ENCODE results near the gene DNAJC9. TPM values are rescaled to one million over a fixed set of nuclear protein-coding genes. Genes with fewer than 3 reads are reported as not detected.

DNAJC9 gene
- total and polyA plus RNA-seq, 2 of the 4 experiments (the other 2 are of a cell fraction), result 20.0 to 28.7 TPM

GRCh38 chr10:73239908-73240307 lies 7.1 kb downstream of the DNAJC9 start:
- POLR2A ChIA-PET (ENCODE audit: unreplicated experiment), result no interaction called here
- intact Hi-C loops (cut with micrococcal nuclease), result no loop called here

More at GRCh38 chr10:73239908-73240307, 7.1 kb downstream of the DNAJC9 start:
- Histone ChIP-seq H3K79me1 (ENCODE audit: low read depth in 1 of 2, low read length in 2 of 2) (peaks cover 17 to 30% of the 10 kb centered on the region in 2 experiments; a peak in 3 of 4 replicates), H2AK5ac (ENCODE audit: low read depth, low read length) (no peak overlapping the region), H2BK5ac (ENCODE audit: low read depth, low read length, poor library complexity, severe bottlenecking) (no peak overlapping the region), H4K91ac (ENCODE audit: insufficient read depth, low read depth, low read length) (no peak overlapping the region), H3K9ac (ENCODE audit: low read depth, low read length) (no peak overlapping the region), H3K36me3 (ENCODE audit: control insufficient read depth, insufficient read depth, low read length) (peaks cover 22% of the 10 kb centered on the region), H3K18ac (ENCODE audit: low read depth, low read length) (no peak overlapping the region), H4K20me1 (ENCODE audit: insufficient read depth, low read length) (no peaks in the 10 kb centered on the region), H3K56ac (ENCODE audit: extremely low read depth, insufficient read depth, low read length) (no peak overlapping the region), H3K14ac (replicated peaks; ENCODE audit: low read depth, low read length) (no peak overlapping the region), H3K4me1 (ENCODE audit: control insufficient read depth, insufficient read depth, low read length) (no peaks in the 10 kb centered on the region), H3K23ac (ENCODE audit: low read depth, low read length) (no peak overlapping the region), H3K9me3 (ENCODE audit: control insufficient read depth, insufficient read depth, low read length) (no peaks in the 10 kb centered on the region), H3K4me2 (ENCODE audit: low read depth, low read length) (no peak overlapping the region), H4K8ac (ENCODE audit: low read depth in 2 of 2, low read length in 2 of 2) (no peak overlapping the region), H4K5ac (ENCODE audit: low read depth, low read length) (no peak overlapping the region), H2AK9ac (replicated peaks; ENCODE audit: low read depth, low read length, poor library complexity) (no peak overlapping the region), H3K27me3 (ENCODE audit: control insufficient read depth, insufficient read depth, low read length) (no peaks in the 10 kb centered on the region), H3K27ac (ENCODE audit: insufficient read depth, low read length) (no peak overlapping the region), H3K9me1 (ENCODE audit: insufficient read depth, low read length) (no peaks in the 10 kb centered on the region; the same call in 1 of the 2 replicates), H2AFZ (replicated peaks; ENCODE audit: low read length, poor library complexity) (no peak overlapping the region), H3K4ac (ENCODE audit: low read depth, low read length) (no peak overlapping the region), H2BK20ac (ENCODE audit: low read depth, low read length) (no peak overlapping the region), H3K4me3 (ENCODE audit: insufficient read depth, low read depth, low read length) (no peak overlapping the region), H2BK120ac (ENCODE audit: low read depth, low read length) (no peak overlapping the region), H2BK15ac (ENCODE audit: low read depth, low read length) (no peak overlapping the region)
- CTCF ChIA-PET, result no interaction called here
- no peak for DNase-seq
- BruUV-seq (replicated peaks), result no TSS peak
- WGBS, 2 experiments (ENCODE audit: extremely low coverage in 2 of 2, insufficient read length in 1 of 2), result no CpG with 5 or more reads among the region's 2 CpGs
- TF ChIP-seq NFE2L2 (IDR thresholded peaks at IDR 0.05; ENCODE audit: low read depth, low read length), result no peak
- no peak for TF ChIP-seq FOS (IDR thresholded peaks at IDR 0.05; ENCODE audit: low read depth, low read length)
- TF ChIP-seq MAZ (IDR thresholded peaks at IDR 0.05; ENCODE audit: borderline replicate concordance, low read depth, low read length), result no peak
- TF ChIP-seq RFX5 (IDR thresholded peaks at IDR 0.05; ENCODE audit: low read depth, low read length), result no peak
- TF ChIP-seq SMC3 (IDR thresholded peaks at IDR 0.05; ENCODE audit: low read depth, low read length), result no peak
- no peak for TF ChIP-seq CHD1 (IDR thresholded peaks at IDR 0.05; ENCODE audit: low read depth, low read length)
- no peak for TF ChIP-seq POLR2A (IDR thresholded peaks at IDR 0.05; ENCODE audit: low read depth, low read length)
- TF ChIP-seq BHLHE40 (IDR thresholded peaks at IDR 0.05; ENCODE audit: low read depth, low read length), result no peak
- TF ChIP-seq CEBPB (IDR thresholded peaks at IDR 0.05; ENCODE audit: low read depth, low read length), result no peak
- TF ChIP-seq USF2 (IDR thresholded peaks at IDR 0.05; ENCODE audit: low read depth, low read length), result no peak
- TF ChIP-seq RAD21 (IDR thresholded peaks at IDR 0.05; ENCODE audit: low read length), result no peak
- no peak for TF ChIP-seq ELK1 (IDR thresholded peaks at IDR 0.05; ENCODE audit: borderline replicate concordance, low read depth, low read length)
- TF ChIP-seq CTCF (conservative IDR thresholded peaks at IDR 0.05; ENCODE audit: low read depth, low read length), result no peak
- TF ChIP-seq MAFK (IDR thresholded peaks at IDR 0.05; ENCODE audit: low read depth, low read length), result no peak
- no peak for TF ChIP-seq MXI1 (IDR thresholded peaks at IDR 0.05; ENCODE audit: borderline replicate concordance, low read depth, low read length)
- TF ChIP-seq RCOR1 (IDR thresholded peaks at IDR 0.05; ENCODE audit: insufficient replicate concordance, low read length), result no peak
- ATAC-seq (ENCODE audit: low read depth), result no peak
- dilution Hi-C loops (cut with HindIII; ENCODE audit: low sequenced_read_pairs, unreplicated experiment) (no loop called here), in situ Hi-C loops (cut with MboI; ENCODE audit: low sequenced_read_pairs) (no loop called here)
